ENCODE data around the gene PRKCD. TPM values are rescaled to one million over a fixed set of nuclear protein-coding genes. Genes with fewer than 3 reads are reported as not detected.
"Not testable (repeated sequence)": the region's sequence is repeated elsewhere in the genome, so short reads cannot be mapped to it uniquely, and the experiment has no call there.

PRKCD gene
- total and polyA plus RNA-seq, 2 donors (not counting 1 experiment from before 2014, with no cell fraction given), result 46.7 to 68.8 TPM

DNA sequence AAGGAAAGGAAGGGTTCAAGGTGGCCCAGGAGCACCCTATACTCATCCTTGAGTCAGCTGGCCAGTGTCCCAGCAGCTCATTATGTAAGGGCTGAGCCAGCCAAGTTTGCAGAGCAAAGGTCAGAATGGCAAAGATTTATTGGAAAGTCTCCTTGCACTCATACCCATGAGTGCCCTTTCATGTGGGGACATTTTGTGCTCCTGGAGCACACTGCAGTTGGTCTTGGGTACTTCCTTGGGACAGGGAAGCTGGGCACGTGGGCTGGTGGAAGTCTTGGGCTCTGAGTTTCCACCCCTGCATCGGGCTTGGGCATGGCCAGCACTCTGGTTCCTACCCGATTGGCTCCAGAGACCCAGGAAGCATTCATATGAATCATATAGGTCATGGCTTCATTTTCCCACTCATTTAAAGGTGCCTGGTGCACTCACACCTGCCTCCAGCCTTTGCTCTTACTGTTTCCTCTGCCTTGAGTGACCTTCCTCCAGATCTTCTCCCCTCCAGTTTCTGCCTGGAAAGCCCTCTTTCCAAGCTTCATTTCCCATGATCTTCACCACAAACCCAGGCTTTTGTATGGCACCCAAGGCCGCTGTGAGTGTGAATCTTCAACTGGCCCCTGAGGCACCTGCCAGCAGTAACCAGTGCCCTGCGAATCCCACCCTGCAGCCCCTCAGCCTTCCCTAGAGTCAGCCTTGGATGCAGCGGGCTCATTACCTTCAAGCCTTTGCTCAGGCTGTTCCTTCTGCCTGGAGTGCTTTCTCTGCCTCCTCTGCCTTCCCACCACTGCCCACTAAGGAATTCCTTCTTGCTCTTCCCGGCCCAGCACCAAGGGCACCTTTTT lies 10.5 kb upstream of the PRKCD start:
- ChIA-PET CTCF (interaction anchor here (1.6 kb wide), 1 partner anchor 46 kb away, joined by 4 read pairs; no protein-coding TSS in a partner anchor), POLR2A (no interaction called here)
- Mint-ChIP-seq H3K9me3 (ENCODE audit: insufficient read depth) (no peaks in the 10 kb centered on the region), H3K27ac (no peak overlapping the region), H3K4me3 (no peak overlapping the region), H3K27me3 (peaks cover 10% of the 10 kb centered on the region), H3K4me1 (no peaks in the 10 kb centered on the region)
- Histone ChIP-seq H3K4me2 (replicated peaks; ENCODE audit: low read depth, low read length, poor library complexity, severe bottlenecking) (no peak overlapping the region), H2AFZ (ENCODE audit: insufficient read depth, low read depth, low read length, poor library complexity, severe bottlenecking) (no peak overlapping the region), H3K9ac (ENCODE audit: low read length) (no peak overlapping the region), H3K36me3 (replicated peaks in 1 of 2; ENCODE audit: control extremely low read depth in 1 of 2, control insufficient read depth in 1 of 2, extremely low read depth in 1 of 2, insufficient read depth in 2 of 2, low read length in 1 of 2) (no peaks in the 10 kb centered on the region), H3K79me2 (ENCODE audit: control insufficient read depth, insufficient read depth, low read length) (no peaks in the 10 kb centered on the region), H3K27me3 (replicated peaks in 1 of 4; ENCODE audit: control extremely low read depth in 1 of 4, control insufficient read depth in 3 of 4, insufficient read depth in 4 of 4, low read length in 3 of 4) (peaks cover 0 to 16% (median 4%) of the 10 kb centered on the region in 4 experiments), H3K4me3 (ENCODE audit: control extremely low read depth in 1 of 5, extremely low read depth in 1 of 5, insufficient read depth in 1 of 5, low read depth in 2 of 5, low read length in 4 of 5) (no peak overlapping the region), H3K27ac (ENCODE audit: low read length in 2 of 2) (no peak overlapping the region), H3K4me1 (ENCODE audit: control insufficient read depth in 2 of 2, insufficient read depth in 2 of 2, low read length in 2 of 2) (no peaks in the 10 kb centered on the region), H4K20me1 (ENCODE audit: control insufficient read depth, insufficient read depth, low read length, poor library complexity, severe bottlenecking) (no peaks in the 10 kb centered on the region), H3K9me3 (ENCODE audit: control extremely low read depth in 1 of 3, control insufficient read depth in 2 of 3, insufficient read depth in 1 of 3, low read length in 2 of 3) (no peaks in the 10 kb centered on the region)
- ATAC-seq (ENCODE audit: low read depth) (no peak), DNase-seq (no peak)
- intact Hi-C loops (cut with micrococcal nuclease), result no loop called here
- TF ChIP-seq EZH2 (IDR thresholded peaks at IDR 0.05; ENCODE audit: borderline replicate concordance, insufficient read depth, low read depth, low read length, poor library complexity, severe bottlenecking) (no peak), CTCF (IDR thresholded peaks at IDR 0.05) (no peak)
- WGBS (ENCODE audit: insufficient coverage), result 93% methylated on average over 7 of the region's 7 CpGs

- H3K4me1 Mint-ChIP-seq, POLR2A ChIA-PET, H3K27ac Mint-ChIP-seq: not testable (repeated sequence)
Measured at GRCh38 chr3:53151086-53151438, 9.9 kb upstream of the PRKCD start.

More at GRCh38 chr3:53151086-53151438, 9.9 kb upstream of the PRKCD start:
- H3K9me3 Mint-ChIP-seq (ENCODE audit: insufficient read depth); H3K4me3 Mint-ChIP-seq; H2AFZ ChIP-seq (ENCODE audit: insufficient read depth, low read depth, low read length, poor library complexity, severe bottlenecking); H3K4me1 ChIP-seq (ENCODE audit: control insufficient read depth in 2 of 2, insufficient read depth in 2 of 2, low read length in 2 of 2); H3K79me2 ChIP-seq (ENCODE audit: control insufficient read depth, insufficient read depth, low read length); H3K4me3 ChIP-seq (ENCODE audit: control extremely low read depth in 1 of 5, extremely low read depth in 1 of 5, insufficient read depth in 1 of 5, low read depth in 2 of 5, low read length in 4 of 5); H4K20me1 ChIP-seq (ENCODE audit: control insufficient read depth, insufficient read depth, low read length, poor library complexity, severe bottlenecking); DNase-seq; H3K9me3 ChIP-seq (ENCODE audit: control extremely low read depth in 1 of 3, control insufficient read depth in 2 of 3, insufficient read depth in 1 of 3, low read length in 2 of 3); H3K27ac ChIP-seq (ENCODE audit: low read length in 2 of 2); H3K9ac ChIP-seq (ENCODE audit: low read length); intact Hi-C loops (cut with micrococcal nuclease); H3K36me3 ChIP-seq (replicated peaks in 1 of 2; ENCODE audit: control extremely low read depth in 1 of 2, control insufficient read depth in 1 of 2, extremely low read depth in 1 of 2, insufficient read depth in 2 of 2, low read length in 1 of 2); ATAC-seq (ENCODE audit: low read depth); H3K4me2 ChIP-seq (replicated peaks; ENCODE audit: low read depth, low read length, poor library complexity, severe bottlenecking): not testable (repeated sequence)
- peaks cover 0 to 22% (median 6%) of the 10 kb centered on the region in 4 experiments for H3K27me3 ChIP-seq (replicated peaks in 1 of 4; ENCODE audit: control extremely low read depth in 1 of 4, control insufficient read depth in 3 of 4, insufficient read depth in 4 of 4, low read length in 3 of 4)
- H3K27me3 Mint-ChIP-seq, result peaks cover 13% of the 10 kb centered on the region
- CTCF ChIA-PET, result interaction anchor here (1.6 kb wide), 1 partner anchor 45 kb away, joined by 4 read pairs; no protein-coding TSS in a partner anchor
- 90% methylated on average over 6 of the region's 9 CpGs for WGBS (ENCODE audit: insufficient coverage)
